ENCODE measurements around the gene ZNF503.

DNA sequence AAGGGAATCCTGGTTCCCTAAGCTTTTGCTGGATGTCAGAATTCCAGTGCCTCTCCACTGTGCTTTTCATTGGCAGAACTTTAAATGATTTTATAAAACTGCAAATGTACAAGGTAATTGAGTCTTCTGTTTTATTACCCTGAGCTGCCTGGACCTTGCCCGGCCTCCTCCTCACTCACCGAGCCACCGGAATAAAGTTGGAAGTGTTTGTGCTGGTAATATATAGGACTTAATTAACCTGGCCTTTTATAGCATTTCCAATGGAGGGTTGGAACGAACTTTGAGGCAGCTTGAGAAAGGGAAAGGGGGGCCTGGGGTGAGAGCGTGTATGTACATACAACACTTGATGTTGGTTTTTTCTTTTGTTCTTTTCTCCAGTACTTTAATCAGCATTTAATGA is 43.4 kb downstream of the ZNF503 start:
- TF ChIP-seq, protein P1, sequence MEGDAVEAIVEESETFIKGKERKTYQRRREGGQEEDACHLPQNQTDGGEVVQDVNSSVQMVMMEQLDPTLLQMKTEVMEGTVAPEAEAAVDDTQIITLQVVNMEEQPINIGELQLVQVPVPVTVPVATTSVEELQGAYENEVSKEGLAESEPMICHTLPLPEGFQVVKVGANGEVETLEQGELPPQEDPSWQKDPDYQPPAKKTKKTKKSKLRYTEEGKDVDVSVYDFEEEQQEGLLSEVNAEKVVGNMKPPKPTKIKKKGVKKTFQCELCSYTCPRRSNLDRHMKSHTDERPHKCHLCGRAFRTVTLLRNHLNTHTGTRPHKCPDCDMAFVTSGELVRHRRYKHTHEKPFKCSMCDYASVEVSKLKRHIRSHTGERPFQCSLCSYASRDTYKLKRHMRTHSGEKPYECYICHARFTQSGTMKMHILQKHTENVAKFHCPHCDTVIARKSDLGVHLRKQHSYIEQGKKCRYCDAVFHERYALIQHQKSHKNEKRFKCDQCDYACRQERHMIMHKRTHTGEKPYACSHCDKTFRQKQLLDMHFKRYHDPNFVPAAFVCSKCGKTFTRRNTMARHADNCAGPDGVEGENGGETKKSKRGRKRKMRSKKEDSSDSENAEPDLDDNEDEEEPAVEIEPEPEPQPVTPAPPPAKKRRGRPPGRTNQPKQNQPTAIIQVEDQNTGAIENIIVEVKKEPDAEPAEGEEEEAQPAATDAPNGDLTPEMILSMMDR (IDR thresholded peaks at IDR 0.05 in 2 of 3, conservative IDR thresholded peaks at IDR 0.05 in 1 of 3; ENCODE audit: control insufficient read depth in 2 of 3, extremely low read depth in 1 of 3, insufficient read depth in 1 of 3, low read depth in 3 of 3, low read length in 3 of 3), result no peak
- no peak for TF ChIP-seq RCOR1 (conservative IDR thresholded peaks at IDR 0.05; ENCODE audit: low read depth, low read length)
- TF ChIP-seq, protein P2, sequence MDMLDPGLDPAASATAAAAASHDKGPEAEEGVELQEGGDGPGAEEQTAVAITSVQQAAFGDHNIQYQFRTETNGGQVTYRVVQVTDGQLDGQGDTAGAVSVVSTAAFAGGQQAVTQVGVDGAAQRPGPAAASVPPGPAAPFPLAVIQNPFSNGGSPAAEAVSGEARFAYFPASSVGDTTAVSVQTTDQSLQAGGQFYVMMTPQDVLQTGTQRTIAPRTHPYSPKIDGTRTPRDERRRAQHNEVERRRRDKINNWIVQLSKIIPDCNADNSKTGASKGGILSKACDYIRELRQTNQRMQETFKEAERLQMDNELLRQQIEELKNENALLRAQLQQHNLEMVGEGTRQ (IDR thresholded peaks at IDR 0.05; ENCODE audit: borderline replicate concordance, low read depth, low read length), result no peak
- TF ChIP-seq MTA3 (IDR thresholded peaks at IDR 0.05; ENCODE audit: borderline replicate concordance, low read length), result no peak
- TF ChIP-seq EGR1 (IDR thresholded peaks at IDR 0.05; ENCODE audit: borderline replicate concordance in 1 of 2, low read depth in 2 of 2, low read length in 2 of 2), result no peak
- TF ChIP-seq POLR2AphosphoS5 (IDR thresholded peaks at IDR 0.05; ENCODE audit: low read length), result no peak
- TF ChIP-seq POLR2A (IDR thresholded peaks at IDR 0.05; ENCODE audit: low read depth, low read length), result no peak
- no peak for TF ChIP-seq EP300 (IDR thresholded peaks at IDR 0.05; ENCODE audit: borderline replicate concordance in 1 of 2, control insufficient read depth in 1 of 2, low read depth in 2 of 2, low read length in 2 of 2)
- no peak for TF ChIP-seq GABPA (IDR thresholded peaks at IDR 0.05; ENCODE audit: low read depth)

Data from GM12878 (cell line).